ENCODE data around the gene APBA2. TPM values are rescaled to one million over a fixed set of nuclear protein-coding genes. Genes with fewer than 3 reads are reported as not detected.

The APBA2 gene
- total and polyA plus RNA-seq, 11 donors, result 0.16 to 1.3 (median 0.40) TPM; not detected in 2

GRCh38 chr15:29134641-29135308, 249.0 kb downstream of the APBA2 start:
- Histone ChIP-seq H3K4me3 (no peak overlapping the region), H3K9me3 (no peaks in the 10 kb centered on the region), H3K27ac (no peak overlapping the region), H3K4me1 (peaks cover 0 to 4% (median 0%) of the 10 kb centered on the region in 12 donors), H3K27me3 (peaks cover 0 to 18% (median 9%) of the 10 kb centered on the region in 9 donors), H3K36me3 (no peaks in the 10 kb centered on the region)
- TF ChIP-seq CTCF (IDR thresholded peaks at IDR 0.05), result no peak
- no peak for TF ChIP-seq POLR2A (IDR thresholded peaks at IDR 0.05)
- DNase-seq (no peak), ATAC-seq (no peak)
- 80 to 86% (median 83%) methylated on average over 9 to 14 of the region's 14 CpGs for WGBS, 4 donors
- intact Hi-C loops (cut with DNase I), result no loop called here

- TF ChIP-seq CTCF (IDR thresholded peaks at IDR 0.05) (no peak), POLR2A (IDR thresholded peaks at IDR 0.05) (no peak)
- H3K27ac ChIP-seq, result no peak overlapping the region
- H3K36me3 ChIP-seq, result no peaks in the 10 kb centered on the region
- no peak overlapping the region for H3K4me3 ChIP-seq
- no peak for ATAC-seq
- no peak for DNase-seq
- H3K9me3 ChIP-seq, result no peaks in the 10 kb centered on the region
- peaks cover 0 to 7% (median 0%) of the 10 kb centered on the region in 12 donors for H3K4me1 ChIP-seq
- H3K27me3 ChIP-seq, result peaks cover 0 to 19% (median 11%) of the 10 kb centered on the region in 9 donors
- WGBS, 4 donors, result 50 to 69% (median 64%) methylated on average over 6 of the region's 6 CpGs
- intact Hi-C loops (cut with DNase I), result no loop called here
Observed at GRCh38 chr15:29135309-29135657, 249.5 kb downstream of the APBA2 start.

- Histone ChIP-seq H3K9me3 (no peaks in the 10 kb centered on the region), H3K4me3 (no peak overlapping the region), H3K4me1 (peaks cover 0 to 7% (median 0%) of the 10 kb centered on the region in 12 donors), H3K27ac (no peak overlapping the region), H3K27me3 (peaks cover 0 to 26% (median 15%) of the 10 kb centered on the region in 9 donors), H3K36me3 (no peaks in the 10 kb centered on the region)
- ATAC-seq (no peak), DNase-seq (no peak)
- intact Hi-C loops (cut with DNase I), result no loop called here
- WGBS, 4 donors, result 78 to 85% (median 80%) methylated on average over 27 to 31 of the region's 31 CpGs
- no peak for TF ChIP-seq POLR2A (IDR thresholded peaks at IDR 0.05)
- no peak for TF ChIP-seq CTCF (IDR thresholded peaks at IDR 0.05)
Observed at GRCh38 chr15:29135702-29136646, 250.2 kb downstream of the APBA2 start.

GRCh38 chr15:29138260-29138659, 252.5 kb downstream of the APBA2 start:
- Histone ChIP-seq H3K4me1 (peaks cover 0 to 7% (median 0%) of the 10 kb centered on the region in 12 donors), H3K4me3 (no peak overlapping the region), H3K27ac (no peak overlapping the region), H3K27me3 (peaks cover 0 to 34% (median 15%) of the 10 kb centered on the region in 9 donors), H3K36me3 (no peaks in the 10 kb centered on the region), H3K9me3 (no peaks in the 10 kb centered on the region)
- TF ChIP-seq POLR2A (IDR thresholded peaks at IDR 0.05) (no peak), CTCF (IDR thresholded peaks at IDR 0.05) (no peak)
- no peak for ATAC-seq
- intact Hi-C loops (cut with DNase I), result no loop called here
- 92 to 94% (median 93%) methylated on average over 6 of the region's 6 CpGs for WGBS, 4 donors
- DNase-seq, result no peak

Measured in heart left ventricle (tissue), 16 donors.